Stimulated activated CD4-positive, alpha-beta T cell treated with anti-CD3 and anti-CD28 coated beads, Interleukin-1b, Interleukin-23, amount 100 ng/mL, for 4 hours (primary cell): ENCODE data around the gene HCFC1R1.

ENCODE experiments used
- DNase-seq, 2 donors: peaks; one replicate each; pipeline ENCODE4 v3.0.0-alpha.2; 2020; ENCODE audit warnings: low read depth in 2 of 2

Gene HCFC1R1

DNA sequence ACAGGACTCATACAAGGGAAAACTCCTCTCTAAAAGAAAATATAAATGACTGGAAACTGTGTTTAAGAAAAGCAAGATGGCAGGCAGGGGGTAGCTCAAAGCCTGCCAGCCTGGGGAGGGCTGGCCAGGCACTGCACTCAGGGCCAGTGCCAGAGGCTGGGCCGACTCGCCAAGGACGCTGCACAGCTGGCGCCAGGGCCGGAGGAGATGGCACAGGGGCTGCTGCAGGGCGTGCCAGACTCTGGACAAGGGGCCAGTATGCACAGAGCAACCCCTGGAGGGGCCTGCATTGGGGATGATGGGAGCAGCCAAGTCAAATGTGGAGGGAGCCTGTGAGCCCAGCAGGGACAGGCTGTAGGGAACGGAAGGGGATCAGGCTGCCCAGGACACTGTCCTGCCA is 47.5 kb downstream of the HCFC1R1 start:
- no peak for DNase-seq

DNA sequence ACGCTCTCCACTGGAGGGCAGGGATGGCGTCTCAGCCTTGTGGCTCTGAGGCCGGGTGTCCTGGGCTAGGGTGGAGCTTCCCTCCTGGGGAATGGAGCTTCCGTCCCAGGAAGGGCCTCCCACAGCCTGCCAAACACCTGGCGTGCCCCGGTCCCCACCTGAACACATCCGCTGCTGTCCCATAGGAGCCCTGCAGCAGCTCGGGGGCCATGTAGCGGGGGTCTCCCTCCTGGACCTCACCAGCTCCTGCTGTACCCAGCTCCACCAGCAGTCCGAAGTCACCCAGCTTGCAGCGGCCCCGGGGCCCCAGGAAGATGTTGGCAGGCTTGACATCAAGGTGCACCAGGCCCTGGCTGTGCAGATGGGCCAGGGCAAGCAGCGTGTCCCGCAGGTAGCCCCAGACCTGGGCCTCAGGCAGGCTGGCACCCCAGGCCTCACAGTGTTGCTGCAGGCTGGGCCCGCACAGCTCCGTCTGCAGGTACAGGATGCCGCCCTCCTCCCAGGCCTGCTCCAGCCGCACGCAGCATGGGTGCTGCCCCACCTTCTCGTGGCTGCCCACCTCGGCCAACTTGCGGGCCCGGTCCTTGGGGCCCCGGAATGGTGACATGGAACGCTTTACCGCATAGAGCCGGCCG is 48.5 kb downstream of the HCFC1R1 start:
- DNase-seq = no peak

DNA sequence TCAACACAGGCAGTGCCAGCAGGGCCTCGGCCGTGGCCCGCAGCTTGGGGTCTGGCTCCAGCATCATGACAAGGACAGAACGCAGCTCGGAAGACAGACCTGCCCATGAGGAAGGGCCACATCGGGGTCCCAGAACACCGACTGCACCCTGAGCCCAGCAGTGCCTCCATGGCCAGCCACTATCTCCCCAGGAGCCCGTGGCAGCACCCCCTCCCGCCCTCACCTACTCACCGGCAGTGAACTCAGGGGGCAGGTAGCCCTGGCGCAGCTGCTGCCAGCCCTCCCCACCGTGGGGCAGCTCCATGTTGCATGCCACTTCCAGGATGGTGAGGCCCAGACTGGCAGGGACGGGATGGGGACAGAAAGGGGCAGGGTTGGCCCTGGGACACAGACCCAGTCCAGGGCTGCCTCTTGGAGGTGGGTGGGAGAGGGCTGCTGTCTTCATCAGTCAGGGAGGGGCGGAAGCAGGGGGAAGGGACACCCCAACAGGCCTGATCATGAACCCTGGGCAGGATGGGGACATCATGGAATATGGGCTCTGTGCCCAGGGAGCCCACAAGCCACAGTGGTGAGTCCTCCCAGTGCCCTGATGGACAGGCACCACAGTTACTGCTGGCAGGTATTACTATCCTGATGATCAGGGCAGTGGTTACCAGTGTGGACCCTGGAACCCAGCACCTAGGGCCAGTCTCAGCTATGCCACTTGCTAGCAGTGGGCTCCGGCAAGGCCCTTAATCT is 49.3 kb downstream of the HCFC1R1 start:
- no peak for DNase-seq

DNA sequence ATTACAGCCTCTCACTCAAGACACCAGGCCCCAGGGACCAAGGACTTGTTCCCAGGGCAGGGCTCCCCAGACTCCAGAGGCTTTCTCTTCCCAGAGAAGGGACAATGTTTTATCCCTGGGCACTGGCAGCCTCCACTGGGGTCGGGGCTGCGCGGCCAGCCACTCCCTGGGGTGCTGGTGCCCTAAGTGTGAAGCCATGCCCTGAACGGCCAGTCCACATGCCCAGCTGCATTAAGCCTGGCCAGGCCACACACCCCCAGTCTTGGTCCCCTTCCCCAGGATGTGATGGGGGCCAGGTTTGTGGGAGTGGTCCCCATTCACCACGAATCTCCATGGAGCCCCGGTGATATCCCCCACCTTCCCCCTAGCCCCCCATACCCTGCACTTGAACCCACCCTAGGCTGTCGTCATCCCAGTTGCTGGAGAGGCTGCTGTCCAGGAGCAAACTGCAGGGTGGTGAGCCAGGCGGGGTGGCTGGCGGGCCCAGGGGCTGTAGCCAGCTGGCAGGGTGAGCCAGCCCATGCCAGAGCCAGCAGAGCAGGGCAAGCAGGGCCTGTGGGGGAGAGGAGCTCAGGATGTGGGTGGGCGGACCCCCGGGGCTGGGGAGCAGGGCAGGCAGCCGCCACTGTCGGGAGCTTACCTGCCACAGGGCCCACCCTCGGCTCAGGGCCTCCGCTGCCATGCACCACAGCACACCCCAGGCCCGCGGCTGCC is 50.0 kb downstream of the HCFC1R1 start:
- DNase-seq = no peak

DNA sequence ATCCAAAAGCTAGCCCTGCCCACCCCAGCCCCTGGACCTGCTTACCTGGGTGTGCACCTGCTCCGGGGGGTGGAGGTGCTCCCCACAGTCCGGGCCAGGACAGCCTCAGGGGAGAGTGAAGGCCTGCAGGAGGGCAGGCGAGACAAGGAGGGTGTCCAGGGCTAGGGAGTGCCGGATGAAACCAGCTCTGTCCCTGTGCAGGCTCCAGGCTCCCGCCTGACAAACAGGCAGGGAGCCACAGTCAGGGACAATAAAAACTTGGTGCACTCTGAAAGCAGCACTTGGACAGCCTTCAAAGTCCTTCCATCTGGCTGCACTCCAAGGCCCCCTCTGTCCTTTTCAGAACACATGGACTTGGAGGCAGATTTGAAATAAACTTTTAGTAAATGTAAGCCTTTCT is 50.6 kb downstream of the HCFC1R1 start:
- DNase-seq = no peak
